ENCODE data around the gene ACTG2.

- TF ChIP-seq CTCF (optimal IDR thresholded peaks at IDR 0.05 in 1 of 3, IDR thresholded peaks at IDR 0.05 in 1 of 3, conservative IDR thresholded peaks at IDR 0.05 in 1 of 3; ENCODE audit: extremely low read depth in 1 of 3, insufficient read depth in 2 of 3, low read length in 3 of 3) = no peak
- no peak for TF ChIP-seq EZH2 (IDR thresholded peaks at IDR 0.05; ENCODE audit: low read length)
Measured at GRCh38 chr2:73891276-73891901, 1.4 kb upstream of the ACTG2 start.

Measured in keratinocyte (primary cell).